Activated T-cell treated with anti-CD3 and anti-CD28 coated beads for 4 hours (primary cell): Measurements from ENCODE around the gene MLYCD.

ENCODE experiments used
- DNase-seq: peaks from one replicate; pipeline ENCODE4 v3.0.0-alpha.2; 2020

Gene MLYCD

GRCh38 chr16:83972256-83973008, 73.5 kb downstream of the MLYCD start:
- DNase-seq, result no peak

- no peak for DNase-seq
Observed at GRCh38 chr16:83973077-83973476, 74.2 kb downstream of the MLYCD start.

- no peak for DNase-seq
Observed at GRCh38 chr16:83973581-83974385, 74.9 kb downstream of the MLYCD start.

GRCh38 chr16:83974475-83974874, 75.6 kb downstream of the MLYCD start:
- DNase-seq, result no peak

- no peak for DNase-seq
Observed at GRCh38 chr16:83975590-83976260, 76.8 kb downstream of the MLYCD start.
